CD8-positive, alpha-beta memory T cell (primary cell): ENCODE data around the gene CLEC9A. TPM values are rescaled to one million over a fixed set of nuclear protein-coding genes. Genes with fewer than 3 reads are reported as not detected.

Experiments
- CTCF ChIA-PET: fragments of 350-600 bp; sonication (Branson Sonifier 250); formaldehyde crosslinking; loops from one replicate; lab custom pipeline; 2021; ENCODE audit warnings: antibody characterized with exemption; lab: Charles Lee
- POLR2A ChIA-PET: fragments of 350-600 bp; sonication (Branson Sonifier 250); formaldehyde crosslinking; loops from one replicate; lab custom pipeline; 2021; ENCODE audit warnings: antibody characterized with exemption; lab: Charles Lee
- DNase-seq, 5 donors: peaks; one replicate each; pipeline versions ENCODE4 v3.0.0 to v3.0.0-alpha.2; 2020 to 2022; ENCODE audit warnings: mixed read lengths in 1 of 5
- H3K27ac ChIP-seq: one replicate; pipeline ENCODE4 v1.7.0; 2013; ENCODE audit warnings: low read depth, mild to moderate bottlenecking, low read length, moderate library complexity
- H3K27me3 ChIP-seq: 2 replicates; pipeline ENCODE4 v1.7.0; 2013; ENCODE audit warnings: low read length, mild to moderate bottlenecking; ENCODE audit not compliant: insufficient read depth, poor library complexity, severe bottlenecking
- H3K36me3 ChIP-seq: 2 replicates; pipeline ENCODE4 v1.7.0; 2013; ENCODE audit warnings: mild to moderate bottlenecking, low read length, moderate library complexity; ENCODE audit not compliant: insufficient read depth
- H3K4me1 ChIP-seq: 2 replicates; pipeline ENCODE4 v1.7.0; 2013; ENCODE audit warnings: mild to moderate bottlenecking, low read length, moderate library complexity; ENCODE audit not compliant: insufficient read depth
- H3K4me3 ChIP-seq: 2 replicates; pipeline ENCODE4 v1.7.0; 2013; ENCODE audit warnings: mild to moderate bottlenecking, low read length
- H3K9me3 ChIP-seq: 2 replicates; pipeline ENCODE4 v1.7.0; 2013; ENCODE audit warnings: mild to moderate bottlenecking, low read length
- H3K27ac Mint-ChIP-seq, 8 donors: one replicate each; pipeline ENCODE4 v1.8.0; 2020 to 2021; ENCODE audit warnings: mixed read lengths in 8 of 8, mild to moderate bottlenecking in 6 of 8, inconsistent platforms in 3 of 8, moderate library complexity in 3 of 8
- H3K27me3 Mint-ChIP-seq, 2 donors: one replicate each; pipeline ENCODE4 v1.8.0; 2020 to 2021; ENCODE audit warnings: mixed read lengths in 2 of 2, mild to moderate bottlenecking in 1 of 2, moderate library complexity in 1 of 2
- H3K36me3 Mint-ChIP-seq, 3 donors: one replicate each; pipeline ENCODE4 v1.8.0; 2020 to 2021; ENCODE audit warnings: mixed read lengths in 3 of 3, inconsistent platforms in 1 of 3, mild to moderate bottlenecking in 1 of 3
- H3K4me1 Mint-ChIP-seq, 3 donors: one replicate each; pipeline ENCODE4 v1.8.0; 2020 to 2021; ENCODE audit warnings: mixed read lengths in 3 of 3, inconsistent platforms in 1 of 3, mild to moderate bottlenecking in 1 of 3
- H3K4me3 Mint-ChIP-seq, 7 donors: one replicate each; pipeline ENCODE4 v1.8.0; 2020 to 2021; ENCODE audit warnings: mixed read lengths in 7 of 7, mild to moderate bottlenecking in 6 of 7, moderate library complexity in 4 of 7, inconsistent platforms in 2 of 7
- H3K9me3 Mint-ChIP-seq, 5 donors: one replicate each; pipeline ENCODE4 v1.8.0; 2020 to 2022; ENCODE audit warnings: mixed read lengths in 5 of 5, mild to moderate bottlenecking in 3 of 5, moderate library complexity in 2 of 5, inconsistent platforms in 1 of 5
- polyA plus RNA-seq: library from polyadenylated mRNA; unstranded; fragments of 300-500 nt; fragmentation: Illumina TruSeq; gene quantifications from one replicate; pipeline ENCODE4 v1.2.3, GENCODE V29; 2021
- total RNA-seq, 2 experiments: library from RNA; stranded (reverse); gene quantifications; one replicate each; pipeline ENCODE4 v1.2.3, GENCODE V29; 2021

The CLEC9A gene
- total and polyA plus RNA-seq, 3 experiments from 2014 or later = not detected

DNA sequence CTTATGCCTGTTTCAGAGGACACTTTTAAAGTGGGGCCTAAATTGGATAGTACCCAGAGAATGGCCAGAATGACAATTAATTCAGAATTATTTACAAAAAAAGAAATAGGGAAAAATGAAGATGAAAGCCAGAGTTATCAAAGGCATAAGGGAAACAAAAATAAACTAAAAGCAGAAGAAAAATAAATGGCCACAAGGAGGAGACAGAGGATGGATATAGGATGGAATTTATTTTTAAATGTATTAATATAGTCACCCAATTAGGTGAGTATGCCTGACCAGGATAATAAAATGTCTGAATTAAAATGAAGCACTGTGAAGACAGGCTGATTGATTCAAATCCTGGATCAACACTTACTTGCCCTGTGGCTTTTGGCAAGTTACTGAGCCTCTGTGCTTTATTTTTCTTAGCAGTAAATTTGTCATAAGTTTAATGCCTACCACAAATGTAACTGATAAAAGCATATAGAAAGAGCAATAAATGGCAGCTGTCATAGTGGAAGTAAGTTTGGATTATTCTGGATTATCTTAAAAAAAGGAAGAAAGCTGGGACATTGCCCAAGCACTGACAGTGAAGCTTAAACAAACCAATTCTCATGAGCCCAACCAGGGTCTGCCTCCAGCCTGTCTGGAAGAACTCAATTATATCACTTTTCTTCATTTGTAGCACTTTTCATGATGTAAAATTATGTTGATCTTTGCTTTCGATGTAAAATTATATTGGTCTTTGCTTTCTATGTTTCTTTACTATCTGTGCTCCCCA, 3.5 kb downstream of the CLEC9A start:
- Histone ChIP-seq H3K27ac (no peak overlapping the region), H3K4me1 (no peaks in the 10 kb centered on the region), H3K9me3 (no peaks in the 10 kb centered on the region), H3K36me3 (no peaks in the 10 kb centered on the region), H3K27me3 (no peaks in the 10 kb centered on the region), H3K4me3 (no peak overlapping the region)
- Mint-ChIP-seq H3K4me3 (no peak overlapping the region), H3K36me3 (no peaks in the 10 kb centered on the region), H3K4me1 (no peaks in the 10 kb centered on the region), H3K27me3 (peaks cover 9 to 40% of the 10 kb centered on the region in 2 donors), H3K27ac (no peak overlapping the region), H3K9me3 (no peaks in the 10 kb centered on the region)
- CTCF ChIA-PET = no interaction called here
- DNase-seq = no peak
- POLR2A ChIA-PET = no interaction called here

DNA sequence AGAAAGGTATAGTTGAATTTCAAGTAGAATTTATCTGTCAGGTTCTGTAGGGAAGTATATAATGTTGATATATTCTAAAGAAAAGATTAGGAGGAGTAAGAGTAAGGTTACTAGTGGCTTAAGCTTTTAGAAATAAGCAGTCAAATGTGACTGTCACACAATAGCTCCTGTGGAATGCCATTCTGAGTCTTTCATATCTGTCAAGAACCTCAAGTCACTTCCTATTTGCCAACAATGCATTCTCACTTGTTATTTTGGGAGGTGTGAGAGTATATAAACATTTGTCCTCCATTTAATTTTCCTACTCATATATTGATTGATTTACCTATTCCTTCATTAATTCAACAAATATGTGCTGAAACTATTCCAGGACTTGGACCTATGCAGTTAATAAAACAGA, 11.7 kb downstream of the CLEC9A start:
- CTCF ChIA-PET = no interaction called here
- Mint-ChIP-seq H3K4me3 (no peak overlapping the region), H3K27me3 (peaks cover 17 to 66% of the 10 kb centered on the region in 2 donors)

DNA sequence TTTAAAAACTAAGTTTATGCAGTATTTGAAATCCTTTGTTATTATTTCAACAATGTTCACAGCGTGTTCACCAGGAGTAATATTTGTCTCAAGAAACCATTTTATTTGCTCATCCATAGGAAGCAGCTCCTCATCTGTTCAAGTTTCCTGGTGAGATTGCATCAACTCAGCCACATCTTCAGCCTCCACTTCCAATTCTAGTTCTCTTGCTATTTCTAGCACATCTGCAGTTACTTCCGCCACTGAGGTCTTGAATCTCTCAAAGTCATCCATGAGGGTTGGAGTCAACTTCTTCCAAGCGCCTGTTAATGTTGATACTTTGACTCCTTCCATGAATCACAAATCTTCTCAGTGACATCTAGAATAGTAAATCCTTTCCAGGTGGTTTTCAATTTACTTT, 18.0 kb downstream of the CLEC9A start:
- Mint-ChIP-seq H3K9me3 (peaks cover 0 to 3% (median 2%) of the 10 kb centered on the region in 5 donors), H3K36me3 (peaks cover 0 to 5% (median 0%) of the 10 kb centered on the region in 3 donors), H3K27me3 (peaks cover 25 to 79% of the 10 kb centered on the region in 2 donors), H3K4me3 (no peak overlapping the region), H3K27ac (no peak overlapping the region), H3K4me1 (peaks cover 5 to 6% (median 5%) of the 10 kb centered on the region in 3 donors)
- Histone ChIP-seq H3K4me1 (no peaks in the 10 kb centered on the region), H3K4me3 (no peak overlapping the region), H3K36me3 (no peaks in the 10 kb centered on the region), H3K27me3 (no peaks in the 10 kb centered on the region), H3K27ac (no peak overlapping the region), H3K9me3 (no peaks in the 10 kb centered on the region)
- ChIA-PET POLR2A (no interaction called here), CTCF (no interaction called here)
- no peak for DNase-seq

More for the DNA sequence above, 11.7 kb downstream of the CLEC9A start:
- DNase-seq = no peak
- Histone ChIP-seq H3K4me1 (no peaks in the 10 kb centered on the region), H3K27ac (no peak overlapping the region), H3K9me3 (no peaks in the 10 kb centered on the region), H3K4me3 (no peak overlapping the region), H3K36me3 (no peaks in the 10 kb centered on the region), H3K27me3 (no peaks in the 10 kb centered on the region)
- no peaks in the 10 kb centered on the region for H3K36me3 Mint-ChIP-seq
- H3K4me1 Mint-ChIP-seq = no peaks in the 10 kb centered on the region
- H3K9me3 Mint-ChIP-seq = no peaks in the 10 kb centered on the region
- POLR2A ChIA-PET = no interaction called here
- no peak overlapping the region for H3K27ac Mint-ChIP-seq

DNA sequence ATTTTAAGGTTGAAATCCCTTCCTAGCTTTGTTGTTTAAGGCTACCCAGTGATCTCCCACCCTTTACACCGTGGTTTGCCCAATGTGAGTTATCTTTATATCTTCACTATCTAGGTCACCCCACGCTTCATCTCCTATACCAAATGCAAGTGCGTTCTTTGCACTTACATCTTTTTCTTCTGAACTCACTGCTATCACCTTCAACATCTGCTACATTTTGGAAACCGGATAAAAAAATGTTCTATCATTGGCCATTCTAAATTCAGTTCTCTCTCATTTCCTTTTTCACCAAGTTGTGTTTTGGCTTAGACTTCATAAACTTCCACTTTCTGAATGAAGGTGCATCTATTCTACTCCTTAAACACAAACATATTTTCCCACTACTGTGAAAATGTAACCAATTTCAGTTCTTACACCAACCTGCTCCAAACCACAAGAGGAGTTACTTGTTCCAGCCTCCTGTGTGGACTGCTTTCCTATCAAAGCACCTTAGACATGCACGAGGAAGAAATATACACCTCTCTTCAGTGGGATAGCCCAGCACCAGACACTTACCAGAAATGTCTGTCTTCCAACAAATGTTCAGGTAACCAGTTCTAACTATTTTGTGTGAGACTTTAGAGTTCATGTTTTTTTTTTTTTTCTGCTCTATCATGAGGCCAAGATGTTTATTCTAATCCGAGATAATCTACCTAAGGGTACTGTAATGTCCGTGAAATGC, 21.9 kb downstream of the CLEC9A start:
- Histone ChIP-seq H3K9me3 (no peaks in the 10 kb centered on the region), H3K36me3 (no peaks in the 10 kb centered on the region), H3K27me3 (no peaks in the 10 kb centered on the region), H3K4me1 (no peaks in the 10 kb centered on the region), H3K27ac (no peak overlapping the region), H3K4me3 (no peak overlapping the region)
- no peak for DNase-seq
- POLR2A ChIA-PET = no interaction called here
- Mint-ChIP-seq H3K36me3 (peaks cover 0 to 5% (median 0%) of the 10 kb centered on the region in 3 donors), H3K27ac (peak overlapping the region in 2 of 8 donors; percentile 0 to 30), H3K9me3 (peaks cover 0 to 3% (median 2%) of the 10 kb centered on the region in 5 donors), H3K27me3 (peaks cover 23 to 65% of the 10 kb centered on the region in 2 donors), H3K4me3 (no peak overlapping the region), H3K4me1 (peaks cover 5 to 6% (median 5%) of the 10 kb centered on the region in 3 donors)
- CTCF ChIA-PET = no interaction called here

DNA sequence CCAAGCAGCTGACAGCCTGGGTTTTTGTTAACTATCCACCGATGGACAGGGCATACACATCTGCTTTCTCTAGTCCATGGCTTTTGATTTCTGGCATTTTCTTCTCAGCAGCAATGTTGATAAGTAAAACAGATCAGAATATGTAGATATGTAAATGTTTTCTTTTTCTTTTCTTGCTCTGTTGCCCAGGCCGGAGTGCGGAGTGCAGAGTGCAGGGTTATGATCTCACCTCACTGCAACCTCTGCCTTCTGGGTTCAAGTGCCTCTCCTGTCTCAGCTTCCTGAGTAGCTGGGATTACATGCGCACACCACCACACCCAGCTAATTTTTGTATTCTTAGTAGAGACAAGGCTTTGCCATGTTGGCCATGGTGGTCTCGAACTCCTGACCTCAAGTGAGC, 27.9 kb downstream of the CLEC9A start:
- Mint-ChIP-seq H3K36me3 (no peaks in the 10 kb centered on the region), H3K4me3 (no peak overlapping the region), H3K27me3 (peaks cover 8 to 32% of the 10 kb centered on the region in 2 donors), H3K4me1 (no peaks in the 10 kb centered on the region), H3K27ac (no peak overlapping the region), H3K9me3 (no peaks in the 10 kb centered on the region)
- H3K4me1 ChIP-seq = no peaks in the 10 kb centered on the region
- H3K27me3 ChIP-seq = no peaks in the 10 kb centered on the region
- no peaks in the 10 kb centered on the region for H3K9me3 ChIP-seq
- no peak overlapping the region for H3K4me3 ChIP-seq
- ChIA-PET CTCF (no interaction called here), POLR2A (no interaction called here)
- H3K36me3 ChIP-seq = no peaks in the 10 kb centered on the region
- no peak for DNase-seq
- H3K27ac ChIP-seq = no peak overlapping the region

DNA sequence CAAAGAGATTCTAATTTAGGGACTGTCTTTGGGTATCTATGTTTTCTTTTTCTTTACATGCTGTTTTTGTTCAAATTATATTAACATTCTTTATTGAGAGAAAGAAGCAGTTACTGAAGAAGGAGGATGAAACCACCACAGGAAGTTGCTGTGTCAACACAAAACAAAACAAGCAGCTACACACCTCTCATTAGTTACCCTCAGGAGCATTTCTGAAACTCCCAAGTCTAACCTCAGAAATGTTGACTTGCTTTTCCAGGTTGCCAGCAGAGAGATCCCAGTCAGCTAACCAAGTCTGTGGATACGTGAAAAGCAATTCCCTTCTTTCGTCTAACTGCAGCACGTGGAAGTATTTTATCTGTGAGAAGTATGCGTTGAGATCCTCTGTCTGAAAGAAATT, 34.8 kb downstream of the CLEC9A start:
- Mint-ChIP-seq H3K9me3 (no peaks in the 10 kb centered on the region), H3K36me3 (no peaks in the 10 kb centered on the region), H3K27me3 (peaks cover 10 to 56% of the 10 kb centered on the region in 2 donors), H3K4me1 (no peaks in the 10 kb centered on the region), H3K27ac (no peak overlapping the region), H3K4me3 (no peak overlapping the region)
- Histone ChIP-seq H3K36me3 (no peaks in the 10 kb centered on the region), H3K4me3 (no peak overlapping the region), H3K9me3 (no peaks in the 10 kb centered on the region), H3K27me3 (no peaks in the 10 kb centered on the region), H3K27ac (no peak overlapping the region), H3K4me1 (no peaks in the 10 kb centered on the region)
- CTCF ChIA-PET = no interaction called here
- POLR2A ChIA-PET = no interaction called here
- DNase-seq = no peak

DNA sequence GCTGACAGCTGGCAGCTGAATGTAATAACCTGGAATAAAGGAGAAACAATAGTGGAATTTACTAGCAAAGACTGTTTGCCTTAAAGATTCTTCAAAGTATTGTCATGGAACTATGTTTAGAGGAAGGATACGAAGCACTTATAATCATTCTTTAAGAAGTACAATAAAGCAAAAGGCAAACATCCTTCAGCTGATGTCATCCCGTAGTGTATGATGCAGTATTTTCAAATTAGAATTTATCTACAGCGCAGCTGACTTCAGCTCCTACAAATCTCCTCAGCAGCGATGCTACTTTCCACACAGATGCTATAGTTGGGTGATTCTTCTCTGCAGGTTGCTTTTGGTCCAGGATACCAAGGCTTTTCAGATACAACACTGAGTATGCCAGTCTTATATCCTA, 36.8 kb downstream of the CLEC9A start:
- CTCF ChIA-PET = no interaction called here
- POLR2A ChIA-PET = no interaction called here
- H3K4me3 Mint-ChIP-seq = no peak overlapping the region

DNA sequence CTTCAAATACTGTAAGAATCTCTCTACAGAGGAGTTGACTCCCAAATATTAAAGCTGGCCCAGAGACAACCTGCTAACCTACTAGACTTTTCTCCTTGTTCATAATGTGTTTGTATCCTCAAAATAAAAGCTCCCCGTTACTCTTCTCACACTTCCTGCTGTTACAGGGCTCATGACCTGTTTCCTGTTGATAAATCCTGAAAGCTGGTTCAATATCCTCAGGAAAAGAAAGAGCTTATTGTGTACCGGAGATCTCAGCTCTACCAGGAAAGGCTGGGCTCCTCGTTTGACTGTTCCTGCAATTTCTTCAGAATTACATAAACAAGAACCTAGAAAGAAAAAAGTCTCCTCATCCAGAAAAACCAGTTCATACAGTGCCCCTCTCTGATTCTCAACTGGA, 37.5 kb downstream of the CLEC9A start:
- Histone ChIP-seq H3K9me3 (no peaks in the 10 kb centered on the region), H3K27me3 (no peaks in the 10 kb centered on the region), H3K4me1 (no peaks in the 10 kb centered on the region), H3K4me3 (no peak overlapping the region), H3K27ac (no peak overlapping the region), H3K36me3 (no peaks in the 10 kb centered on the region)
- no peak overlapping the region for H3K4me3 Mint-ChIP-seq
- no peaks in the 10 kb centered on the region for H3K4me1 Mint-ChIP-seq
- ChIA-PET POLR2A (no interaction called here), CTCF (no interaction called here)
- no peaks in the 10 kb centered on the region for H3K9me3 Mint-ChIP-seq
- H3K27me3 Mint-ChIP-seq = peaks cover 10 to 73% of the 10 kb centered on the region in 2 donors
- no peaks in the 10 kb centered on the region for H3K36me3 Mint-ChIP-seq
- DNase-seq = no peak
- no peak overlapping the region for H3K27ac Mint-ChIP-seq

More for the DNA sequence above, 36.8 kb downstream of the CLEC9A start:
- Histone ChIP-seq H3K27ac (no peak overlapping the region), H3K9me3 (no peaks in the 10 kb centered on the region), H3K27me3 (no peaks in the 10 kb centered on the region), H3K36me3 (no peaks in the 10 kb centered on the region), H3K4me1 (no peaks in the 10 kb centered on the region), H3K4me3 (no peak overlapping the region)
- DNase-seq = no peak
- no peak overlapping the region for H3K27ac Mint-ChIP-seq
- no peaks in the 10 kb centered on the region for H3K9me3 Mint-ChIP-seq
- peaks cover 10 to 67% of the 10 kb centered on the region in 2 donors for H3K27me3 Mint-ChIP-seq
- no peaks in the 10 kb centered on the region for H3K4me1 Mint-ChIP-seq
- H3K36me3 Mint-ChIP-seq = no peaks in the 10 kb centered on the region
